Epidermal melanocyte (primary cell): ENCODE results near the gene PHLDB3.
"Not testable (repeated sequence)": the region's sequence is repeated elsewhere in the genome, so short reads cannot be mapped to it uniquely, and the experiment has no call there.

Experiments used
- DNase-seq: peaks from one replicate; pipeline ENCODE4 v3.0.0; 2011; ENCODE audit warnings: low spot score; ENCODE audit not compliant: insufficient read length

The PHLDB3 gene

DNA sequence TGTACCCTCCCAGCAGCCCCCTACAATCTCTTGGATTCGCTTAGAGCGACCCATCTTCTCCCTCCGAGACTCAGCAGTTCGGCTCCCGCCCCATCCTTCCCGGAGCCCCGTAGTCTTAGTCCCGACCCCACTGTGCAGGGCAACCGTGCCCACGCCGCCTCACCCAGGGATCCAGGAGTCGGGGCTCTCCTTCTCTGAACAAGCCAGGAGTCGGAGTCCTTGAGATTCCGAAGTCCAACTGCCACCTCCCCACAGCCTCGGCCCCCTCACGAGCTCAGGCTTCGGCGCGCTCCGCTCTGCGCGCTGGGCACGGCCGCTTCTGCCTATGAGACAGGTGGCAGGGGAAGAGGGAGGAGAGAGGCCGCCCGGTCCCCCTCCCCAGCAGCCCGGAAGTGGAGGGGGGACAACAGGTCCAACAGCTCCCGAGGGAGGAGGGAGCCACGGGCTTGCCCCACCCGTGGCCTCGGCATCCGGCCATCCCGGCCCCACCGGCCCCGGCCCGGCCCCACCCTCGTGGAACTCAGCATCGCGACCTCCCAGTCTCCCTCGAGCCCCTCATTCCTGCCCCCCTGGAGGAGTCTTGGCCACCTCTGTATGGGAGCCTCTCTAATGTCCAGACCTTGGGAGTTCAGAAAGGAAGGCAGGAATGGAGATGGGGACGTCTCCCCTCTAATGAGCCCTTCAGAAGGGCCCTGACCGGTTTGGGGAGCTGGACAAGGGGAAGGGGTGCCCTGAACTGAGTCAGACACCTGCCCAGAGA is at the start of gene PHLDB3:
Gene PHLDB3, minus strand, starts transcription at position 321 of the 760 bp plus-strand sequence. CDS start 628 bp downstream, outside the sequence.
- DNase-seq, result no peak

DNA sequence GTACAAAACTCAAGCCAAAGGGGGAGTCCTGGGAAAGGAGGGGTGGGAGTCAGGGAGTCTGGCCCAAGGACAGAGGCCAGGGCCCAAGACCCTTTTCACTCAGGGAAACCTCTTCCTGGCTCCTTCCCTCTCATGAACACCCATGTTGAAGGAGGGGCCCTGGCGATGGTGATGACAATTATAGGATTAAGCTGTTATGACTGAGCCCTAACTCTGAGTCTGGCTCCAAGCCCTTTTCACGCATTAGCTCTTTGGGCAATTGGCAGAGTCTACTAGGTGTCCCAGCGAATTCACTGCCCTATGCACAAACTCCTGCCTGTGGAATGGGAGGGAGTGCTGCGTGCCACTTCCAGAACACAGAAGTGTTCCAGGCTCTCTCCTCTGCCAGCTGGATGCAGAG is 49.1 kb upstream of the PHLDB3 start:
- DNase-seq, result no peak

DNA sequence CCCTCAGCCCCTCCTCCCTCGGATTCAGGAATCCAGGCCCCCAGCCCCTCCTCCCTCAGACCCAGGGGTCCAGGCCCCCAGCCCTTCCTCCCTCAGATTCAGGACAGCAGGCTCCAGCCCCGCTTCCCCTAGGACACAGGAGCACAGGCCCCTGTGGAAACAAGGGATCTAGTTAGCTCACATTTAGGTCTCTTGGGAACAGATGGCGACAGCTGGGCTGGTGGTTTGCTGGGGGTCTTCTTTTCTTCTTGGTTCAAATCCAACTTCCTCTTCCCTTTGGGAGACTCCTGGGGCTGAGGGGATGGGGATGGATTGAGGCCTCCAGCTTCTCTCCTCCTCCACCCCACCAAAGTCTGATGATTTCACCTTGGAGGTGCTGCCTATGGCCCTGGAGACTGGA is 48.1 kb upstream of the PHLDB3 start:
- DNase-seq, result no peak

DNA sequence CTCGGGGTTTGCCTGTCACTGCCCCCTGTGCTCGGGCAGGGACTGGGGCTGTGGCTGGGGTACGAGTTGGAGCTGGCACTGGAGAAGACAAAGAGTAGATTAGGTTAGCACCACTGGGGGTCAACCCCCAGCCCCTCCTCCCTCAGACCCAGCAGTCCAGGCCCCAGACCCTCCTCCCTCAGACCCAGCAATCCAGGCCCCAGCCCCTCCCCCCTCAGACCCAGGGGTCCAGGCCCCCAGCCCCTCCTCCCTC is 47.6 kb upstream of the PHLDB3 start:
- no peak for DNase-seq

DNA sequence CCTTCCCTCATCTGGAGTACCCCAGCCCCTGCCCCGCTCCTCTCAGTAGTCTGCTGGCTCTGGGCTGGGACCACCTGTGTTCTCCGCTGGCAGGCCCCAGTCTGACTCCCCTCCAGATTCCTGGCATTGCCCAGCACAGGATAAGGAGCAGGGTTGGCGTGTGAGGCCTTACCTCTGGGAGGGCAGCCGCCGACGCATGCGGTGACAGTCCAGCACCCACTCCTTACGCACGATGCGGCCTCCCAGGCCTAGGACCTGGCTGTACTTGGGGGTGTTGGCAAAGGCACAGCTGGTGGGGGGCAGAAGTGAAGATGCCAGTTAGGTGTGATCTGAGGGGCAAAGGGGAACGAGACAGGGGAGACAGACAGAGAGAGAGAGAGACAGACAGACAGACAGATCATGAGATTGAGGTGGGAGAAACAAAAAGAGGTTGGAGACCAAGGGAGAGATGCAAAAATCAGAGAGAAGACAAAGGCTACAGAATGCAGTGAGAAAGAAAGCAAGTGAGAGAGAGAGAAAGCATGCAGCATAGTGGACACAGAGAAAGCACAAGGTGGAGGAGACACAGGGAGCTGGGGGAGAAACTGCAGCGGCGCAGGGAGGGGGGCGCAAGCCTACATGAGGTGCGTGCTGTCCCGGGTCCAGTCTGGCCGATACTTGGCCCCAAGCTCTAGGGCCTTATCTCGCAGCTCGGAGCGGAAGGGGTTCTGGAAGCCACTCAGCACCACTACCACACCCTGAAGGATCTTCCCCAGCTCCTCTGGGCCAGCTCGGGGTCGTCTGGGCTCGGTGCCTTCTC is 47.1 kb upstream of the PHLDB3 start:
- DNase-seq, result no peak

DNA sequence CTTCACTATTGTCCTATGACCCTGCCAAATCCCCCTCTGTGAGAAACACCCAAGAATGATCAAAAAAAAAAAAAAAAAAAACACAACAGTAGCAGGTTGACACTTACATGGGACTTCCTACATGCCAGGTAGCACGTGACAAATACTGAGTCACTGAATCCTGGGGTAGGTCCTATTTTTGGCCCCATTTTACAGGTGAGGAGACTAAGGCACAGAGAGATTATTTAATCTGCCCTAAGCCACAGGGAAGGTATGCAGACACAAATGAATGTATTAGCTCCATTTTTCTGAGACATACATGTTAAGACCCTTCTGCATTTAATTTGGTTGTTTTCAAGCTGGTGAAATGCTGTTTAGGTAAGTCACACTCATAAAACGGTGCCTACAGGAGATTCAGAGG is 44.2 kb upstream of the PHLDB3 start:
- DNase-seq, result no peak

DNA sequence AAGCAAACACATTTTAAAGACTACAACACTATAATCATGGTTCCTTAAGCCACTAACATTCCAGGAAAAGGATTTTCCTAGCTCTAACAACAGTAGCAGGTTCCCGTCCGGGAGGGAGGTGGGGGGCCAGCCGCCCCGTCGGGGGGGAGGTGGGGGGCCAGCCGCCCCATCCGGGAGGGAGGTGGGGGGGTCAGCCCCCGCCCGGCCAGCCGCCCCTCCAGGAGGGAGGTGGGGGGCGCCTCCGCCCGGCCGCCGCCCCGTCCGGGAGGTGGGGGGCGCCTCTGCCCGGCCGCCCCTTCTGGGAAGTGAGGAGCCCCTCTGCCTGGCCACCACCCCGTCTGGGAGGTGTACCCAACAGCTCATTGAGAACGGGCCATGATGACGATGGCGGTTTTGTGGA is 43.4 kb upstream of the PHLDB3 start:
- not testable (repeated sequence) for DNase-seq

DNA sequence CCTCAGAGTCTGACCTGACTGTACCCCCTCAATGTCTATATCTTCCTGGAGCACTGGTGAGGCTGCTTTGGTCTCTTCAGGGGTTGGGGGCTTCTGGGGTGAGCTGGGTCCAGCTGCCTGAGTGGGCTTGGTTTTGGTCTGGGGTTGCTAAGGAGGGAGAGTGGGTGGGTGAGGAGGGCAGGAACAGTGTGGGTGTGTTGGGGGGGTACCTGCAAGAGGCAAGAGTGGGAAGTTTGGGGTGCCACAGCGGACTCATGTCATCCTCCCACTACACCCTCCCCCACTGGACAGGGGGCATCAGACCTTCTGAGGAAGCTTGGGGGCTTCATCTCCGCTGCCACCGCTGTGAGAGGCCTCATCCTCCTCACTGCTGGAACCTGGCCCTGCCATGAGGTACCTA is 42.0 kb upstream of the PHLDB3 start:
- no peak for DNase-seq

DNA sequence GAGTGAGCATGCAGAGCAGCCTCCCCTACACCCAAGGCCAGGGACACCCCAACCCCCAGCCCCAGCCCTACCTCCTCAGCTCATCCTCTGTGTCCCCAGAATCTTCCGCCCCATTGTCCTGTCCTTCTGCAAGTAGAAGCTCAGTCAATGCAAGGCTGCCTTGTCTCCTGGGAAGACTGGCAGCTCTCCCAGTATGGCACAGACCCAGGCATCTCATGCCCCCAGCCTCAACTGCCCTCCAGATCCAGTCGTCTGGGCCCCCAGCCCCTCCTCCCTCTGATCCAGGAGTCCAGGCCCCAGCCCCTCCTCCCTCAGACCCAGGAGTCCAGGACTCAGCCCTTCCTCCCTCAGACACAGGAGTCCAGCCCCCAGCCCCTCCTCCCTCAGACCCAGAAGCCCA is 41.4 kb upstream of the PHLDB3 start:
- DNase-seq, result no peak

DNA sequence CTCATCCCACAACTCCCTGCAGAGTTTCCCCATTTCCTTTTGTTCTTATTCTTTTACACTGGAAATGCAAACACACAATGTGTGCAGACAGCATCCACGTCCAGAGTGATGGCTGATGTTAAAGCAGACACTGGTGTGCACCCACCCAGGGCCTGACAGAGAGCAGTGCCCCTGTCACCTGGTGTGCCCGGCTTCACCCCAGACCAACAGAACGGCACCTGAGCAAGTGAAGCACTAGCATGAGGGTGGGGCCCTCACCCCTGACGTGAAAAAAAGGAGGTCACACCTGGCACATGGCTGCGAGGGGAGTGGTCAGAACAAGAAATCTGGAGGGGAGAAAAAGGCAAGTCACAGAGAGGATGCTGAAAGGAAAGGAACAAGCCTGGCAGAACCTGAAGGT is 40.7 kb upstream of the PHLDB3 start:
- DNase-seq, result no peak

DNA sequence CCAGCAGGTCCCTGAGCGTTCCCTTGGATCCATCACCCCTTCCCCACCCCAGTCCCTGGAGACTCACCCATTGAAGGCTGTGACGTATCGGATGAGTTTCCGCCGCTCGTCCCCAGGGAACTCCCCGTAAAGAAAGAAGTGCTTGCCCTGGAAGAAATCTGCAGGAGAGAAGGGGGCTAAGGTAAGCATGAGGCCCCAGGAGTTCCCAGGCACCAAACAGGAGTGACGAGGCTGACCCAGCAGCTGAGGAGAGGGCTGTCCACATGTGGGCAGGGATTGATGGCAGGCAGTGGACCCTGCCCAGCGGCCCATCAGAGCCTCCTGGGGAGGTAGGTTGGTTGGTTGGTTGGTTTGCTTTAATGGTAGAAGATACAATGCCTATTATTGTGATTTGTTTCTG is 39.5 kb upstream of the PHLDB3 start:
- no peak for DNase-seq

DNA sequence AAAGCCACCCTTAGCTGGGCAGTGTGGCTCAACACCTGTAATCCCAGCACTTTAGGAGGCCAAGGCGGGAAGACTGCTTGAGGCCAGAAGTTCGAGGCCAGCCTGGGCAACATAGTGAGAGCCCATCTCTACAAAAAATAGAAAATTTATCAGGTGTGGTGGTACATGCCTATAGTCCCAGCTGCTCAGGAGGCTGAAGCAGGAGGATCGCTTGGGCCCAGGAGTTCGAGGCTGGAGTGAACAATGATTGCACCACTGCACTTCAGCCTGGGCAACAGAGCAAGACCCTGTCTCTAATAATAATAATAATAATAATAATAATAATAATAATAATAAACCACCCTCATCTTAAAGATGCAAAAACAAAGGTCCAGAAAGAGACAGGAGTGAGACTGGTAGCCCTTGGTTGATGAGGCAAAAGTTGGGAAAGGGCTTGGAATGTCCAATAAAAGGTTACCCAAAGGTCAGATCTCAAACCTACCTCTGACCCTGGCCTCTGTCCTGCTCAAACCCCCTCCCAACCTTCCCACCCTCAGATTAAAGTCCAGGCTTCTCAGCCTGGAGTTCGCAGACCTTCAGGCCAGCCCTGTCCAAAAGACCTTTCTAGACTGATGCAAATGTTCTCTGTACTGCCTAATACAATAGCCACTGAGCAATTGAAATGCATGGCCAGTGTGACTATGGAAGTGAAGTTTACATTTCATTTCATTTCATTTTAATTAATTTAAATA is 37.5 kb upstream of the PHLDB3 start:
- no peak for DNase-seq

DNA sequence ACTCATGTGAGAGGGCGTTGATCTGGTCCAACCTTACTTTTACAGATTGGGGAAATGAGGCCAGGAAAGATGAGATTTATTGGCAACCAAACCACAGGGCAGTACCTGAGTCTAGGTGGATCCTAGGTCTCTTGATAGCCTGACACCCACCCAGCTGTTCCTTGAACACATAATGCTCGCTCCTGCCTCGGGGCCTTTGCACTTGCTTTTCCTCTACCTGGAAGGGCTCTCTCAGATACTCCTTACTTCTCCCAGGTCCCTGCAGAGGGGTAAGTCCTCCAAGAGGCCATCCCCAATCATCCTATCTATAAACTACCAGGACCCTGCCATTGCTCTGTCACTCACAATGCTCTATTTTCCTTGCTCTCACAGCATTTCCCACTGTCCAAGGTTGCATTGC is 35.8 kb upstream of the PHLDB3 start:
- no peak for DNase-seq

DNA sequence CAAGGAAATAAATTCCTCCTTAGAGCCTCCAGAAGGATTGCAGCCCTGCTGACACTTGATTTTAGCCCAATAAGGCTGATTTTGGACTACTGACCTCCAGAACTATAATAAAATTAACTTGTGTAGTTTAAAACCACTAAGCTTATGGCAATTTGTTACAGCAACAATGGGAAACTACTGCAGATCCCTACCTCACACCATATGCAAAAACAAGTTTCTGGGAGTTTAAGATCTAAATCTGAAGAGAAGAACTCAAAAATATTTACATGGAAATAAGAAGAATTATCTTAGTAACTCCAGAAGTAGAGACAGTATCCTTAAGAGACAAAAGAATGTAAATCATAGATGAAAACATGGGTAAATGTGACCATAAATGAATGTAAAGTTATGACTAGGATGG is 34.4 kb upstream of the PHLDB3 start:
- no peak for DNase-seq

DNA sequence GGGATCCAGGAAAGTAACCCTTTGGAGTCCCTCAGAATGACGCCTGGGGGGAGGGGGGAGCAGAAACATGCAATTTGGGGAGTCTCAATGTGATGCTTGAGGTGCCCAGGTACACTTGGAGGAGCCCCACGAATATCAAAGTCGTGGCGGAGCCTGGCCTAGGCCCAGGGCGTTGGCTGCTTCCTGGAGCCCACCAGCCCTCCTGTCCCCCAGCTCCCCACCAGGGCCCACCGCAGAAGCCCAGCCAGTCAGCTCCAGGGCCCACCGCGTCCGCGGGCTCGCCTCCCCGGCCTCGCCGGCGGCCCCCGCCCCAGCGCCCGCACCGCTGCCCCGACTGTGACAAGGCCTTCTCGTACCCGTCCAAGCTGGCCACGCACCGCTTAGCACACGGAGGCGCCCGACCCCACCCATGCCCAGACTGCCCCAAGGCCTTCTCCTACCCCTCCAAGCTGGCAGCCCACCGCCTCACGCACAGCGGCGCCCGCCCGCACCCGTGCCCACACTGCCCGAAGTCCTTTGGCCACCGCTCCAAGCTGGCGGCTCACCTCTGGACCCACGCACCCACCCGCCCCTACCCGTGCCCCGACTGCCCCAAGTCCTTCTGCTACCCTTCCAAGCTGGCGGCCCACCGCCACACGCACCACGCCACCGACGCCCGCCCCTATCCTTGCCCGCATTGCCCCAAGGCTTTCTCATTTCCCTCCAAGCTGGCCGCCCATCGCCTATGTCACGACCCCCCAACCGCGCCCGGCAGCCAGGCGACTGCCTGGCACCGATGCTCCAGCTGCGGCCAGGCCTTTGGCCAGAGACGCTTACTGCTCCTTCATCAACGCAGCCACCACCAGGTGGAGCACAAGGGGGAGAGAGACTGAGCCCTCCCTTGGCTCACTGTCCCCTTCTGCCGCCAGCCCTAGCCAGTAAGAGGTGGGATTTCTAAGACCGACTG is 30.5 kb upstream of the PHLDB3 start:
- no peak for DNase-seq

DNA sequence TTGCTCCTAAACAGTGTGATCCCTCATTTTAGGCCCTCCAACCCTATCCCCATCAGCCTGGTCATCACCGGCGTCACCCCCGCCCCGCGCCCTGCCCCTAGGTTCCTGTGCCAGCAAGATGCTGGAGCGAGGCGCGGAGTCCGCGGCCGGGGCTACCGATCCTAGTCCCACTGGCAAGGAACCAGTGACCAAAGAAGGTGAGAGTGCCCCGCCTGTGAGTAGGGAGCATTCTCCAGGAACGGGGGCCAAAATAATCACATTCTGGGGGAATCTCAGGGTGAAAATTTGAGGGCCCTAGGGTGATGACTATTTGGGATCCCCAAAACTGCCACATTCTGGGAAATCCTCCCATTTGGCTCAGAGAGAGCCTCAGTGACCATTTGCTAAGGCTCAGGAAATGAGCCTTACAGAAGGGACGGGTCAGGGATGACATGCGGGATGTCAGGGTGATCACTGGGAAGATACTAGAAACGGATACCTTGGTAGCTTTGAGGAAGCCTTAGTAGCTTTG is 29.8 kb upstream of the PHLDB3 start:
- no peak for DNase-seq

DNA sequence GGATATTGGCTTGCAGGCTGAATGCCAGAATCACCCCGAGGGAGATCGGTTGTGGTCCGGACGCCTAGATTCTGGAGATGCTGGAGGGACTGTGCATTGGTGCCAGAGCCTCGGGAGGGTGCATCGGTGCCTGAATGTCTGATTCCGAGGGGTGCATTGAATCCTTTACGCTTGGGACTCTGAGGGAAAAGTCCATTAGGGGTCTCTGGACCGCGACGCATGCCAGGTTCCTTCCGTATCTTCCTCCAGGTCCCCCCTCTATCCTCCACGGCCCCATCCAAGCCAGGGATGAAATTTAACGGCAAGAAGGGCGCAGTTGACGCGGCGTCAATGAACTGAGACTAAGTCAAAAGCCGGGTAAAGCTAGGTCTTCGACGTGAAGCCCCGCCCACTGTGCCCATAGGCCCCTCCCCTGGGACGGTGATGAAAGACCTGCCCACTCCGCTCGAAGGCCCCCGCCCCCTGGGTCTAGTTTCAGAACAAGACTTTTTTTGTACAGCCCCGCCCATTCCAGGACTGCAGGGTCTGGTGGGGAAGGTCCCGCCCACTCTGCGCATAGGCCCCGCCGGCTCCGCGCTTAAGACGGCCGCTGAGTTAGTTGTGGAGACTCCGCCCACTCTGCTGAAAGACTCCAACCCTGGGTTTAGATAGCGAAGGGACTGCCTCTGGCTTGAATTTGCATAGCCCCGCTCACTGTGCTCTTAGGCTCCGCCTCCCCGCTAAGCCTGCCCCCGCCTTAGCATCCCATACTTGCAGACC is 29.2 kb upstream of the PHLDB3 start:
- peak; percentile 98 for DNase-seq

DNA sequence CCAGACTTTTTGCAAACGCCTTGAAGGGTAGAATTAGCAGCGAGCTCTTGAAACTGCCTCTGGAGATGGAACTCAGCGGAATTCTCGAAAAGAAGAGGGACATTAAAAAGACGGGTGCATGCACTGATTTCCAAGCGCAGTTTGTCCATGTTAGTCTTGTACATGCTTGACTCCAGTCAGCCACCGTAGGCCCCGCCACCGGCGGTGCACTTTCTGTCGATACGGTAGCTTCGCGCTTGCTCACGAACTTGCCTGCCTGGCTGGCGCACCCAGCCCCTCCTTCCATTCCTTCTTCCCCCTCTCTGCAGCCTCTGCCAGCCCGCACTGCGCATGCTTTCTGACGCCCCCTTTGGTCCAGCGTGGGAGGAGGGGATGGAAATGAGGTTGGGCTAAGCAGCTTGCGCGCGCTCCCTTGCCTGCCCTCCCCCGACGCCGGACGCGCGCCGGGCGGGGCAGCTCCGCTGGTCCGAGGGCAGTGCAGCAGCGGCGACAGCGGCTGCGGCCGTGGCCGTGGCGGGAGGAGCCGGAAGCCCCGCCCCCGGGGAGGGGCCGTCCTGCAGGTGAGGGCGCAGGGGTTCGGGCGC is 28.5 kb upstream of the PHLDB3 start, which contains the start of gene ZNF575:
Gene ZNF575, plus strand, starts transcription at position 227 of the 584 bp plus-strand sequence. CDS start 1,235 bp downstream, outside the sequence.
- DNase-seq, result peak; percentile 78

DNA sequence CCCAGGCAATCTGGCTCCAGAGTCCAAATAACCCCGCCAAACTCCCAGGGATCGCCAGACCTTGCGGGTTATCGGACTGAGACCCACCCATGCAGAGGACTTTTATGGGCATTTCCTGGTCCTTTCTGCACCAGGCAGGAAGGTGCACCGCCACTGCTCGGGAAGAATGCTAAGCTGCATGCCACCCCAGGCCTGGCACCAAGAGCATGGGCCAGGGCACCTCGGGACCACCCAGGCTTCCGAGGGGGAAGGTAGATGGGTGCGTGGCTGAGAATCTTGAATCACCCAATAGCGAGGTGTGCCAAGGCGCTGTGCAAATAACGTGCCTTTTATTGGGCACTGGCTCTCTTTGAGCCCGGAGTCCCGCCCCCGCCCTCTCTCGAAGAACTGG is 28.0 kb upstream of the PHLDB3 start:
- no peak for DNase-seq
